HG03439 (cell line): ENCODE data around the gene DENND4B.

Source experiments
- ATAC-seq: cut with Tn5 transposase; IDR thresholded peaks from one replicate; pipeline ENCODE4 v1.9.1; 2021; ENCODE audit warnings: mild to moderate bottlenecking, moderate library complexity; ENCODE audit not compliant: unreplicated experiment

The DENND4B gene

GRCh38 chr1:153973071-153973470, 26.6 kb upstream of the DENND4B start:
- no peak for ATAC-seq

- ATAC-seq, result no peak
Observed at GRCh38 chr1:153970346-153970745, 23.8 kb upstream of the DENND4B start.

GRCh38 chr1:153968972-153969371, 22.5 kb upstream of the DENND4B start:
- no peak for ATAC-seq

GRCh38 chr1:153968408-153968807, 21.9 kb upstream of the DENND4B start:
- ATAC-seq, result no peak

GRCh38 chr1:153968000-153968363, 21.5 kb upstream of the DENND4B start:
- no peak for ATAC-seq

GRCh38 chr1:153967107-153967999, 20.8 kb upstream of the DENND4B start, which contains the start of gene CREB3L4:
CREB3L4 (plus strand) TSS chr1:153967902; CDS start chr1:153968526, 624 bp downstream.
- ATAC-seq, result peak; percentile 70

- ATAC-seq, result no peak
Observed at GRCh38 chr1:153963850-153964331, 17.4 kb upstream of the DENND4B start.

GRCh38 chr1:153963030-153963849, 16.7 kb upstream of the DENND4B start, which contains the start of gene SLC39A1:
SLC39A1 (minus strand) TSS chr1:153963537; CDS start chr1:153962715, 822 bp downstream.
- ATAC-seq, result peak; percentile 43

GRCh38 chr1:153962088-153963029, 15.8 kb upstream of the DENND4B start:
- ATAC-seq, result no peak

GRCh38 chr1:153961421-153961820, 14.9 kb upstream of the DENND4B start:
- no peak for ATAC-seq

- no peak for ATAC-seq
Observed at GRCh38 chr1:153960206-153960605, 13.7 kb upstream of the DENND4B start.

- ATAC-seq, result no peak
Observed at GRCh38 chr1:153959454-153959853, 12.9 kb upstream of the DENND4B start.

GRCh38 chr1:153958961-153959260, 12.4 kb upstream of the DENND4B start:
- peak; percentile 3 for ATAC-seq

GRCh38 chr1:153958111-153958960, 11.8 kb upstream of the DENND4B start, which contains the start of gene CRTC2:
CRTC2 (minus strand) TSS chr1:153958612; CDS start chr1:153958497, 115 bp downstream.
- peak; percentile 77 for ATAC-seq

- ATAC-seq, result peak; percentile 7
Observed at GRCh38 chr1:153957744-153958110, 11.2 kb upstream of the DENND4B start.

- ATAC-seq, result no peak
Observed at GRCh38 chr1:153956997-153957715, 10.6 kb upstream of the DENND4B start.

- no peak for ATAC-seq
Observed at GRCh38 chr1:153954826-153955225, 8.3 kb upstream of the DENND4B start.

- no peak for ATAC-seq
Observed at GRCh38 chr1:153953859-153954365, 7.4 kb upstream of the DENND4B start.

- no peak for ATAC-seq
Observed at GRCh38 chr1:153951801-153952200, 5.3 kb upstream of the DENND4B start.
